Spleen (tissue), 7 donors: Measurements from ENCODE around the gene SLC30A5.

ENCODE experiments used
- POLR2A ChIP-seq, 3 donors: fragments of 450-650 bp; IDR thresholded peaks; one replicate each; pipeline ENCODE4 v1.5.1; 2017; ENCODE audit warnings: antibody characterized with exemption in 3 of 3, mild to moderate bottlenecking in 1 of 3
- TF ChIP-seq, protein P1 (sequence below), 11 experiments: fragments of 200-600 bp in 7 of 11; fragments of 450-650 bp in 4 of 11; sonication (generic) in 4 of 11; IDR thresholded peaks in 8 of 11; conservative IDR thresholded peaks in 3 of 11; 1 replicate in 7 of 11; 2 replicates in 4 of 11; pipeline versions ENCODE4 v1.4.0 to v1.8.0; 2016 to 2021; ENCODE audit warnings: antibody characterized with exemption in 11 of 11, inconsistent platforms in 4 of 11, mild to moderate bottlenecking in 1 of 11
- donor health status: DM: no; HTN: no; CAD: no; lungs with moderate emphysema.
- donor health status: DM: no; HTN: no; CAD: no.
- donor health status: DM: no; HTN: no; CAD: no.

DNA sequence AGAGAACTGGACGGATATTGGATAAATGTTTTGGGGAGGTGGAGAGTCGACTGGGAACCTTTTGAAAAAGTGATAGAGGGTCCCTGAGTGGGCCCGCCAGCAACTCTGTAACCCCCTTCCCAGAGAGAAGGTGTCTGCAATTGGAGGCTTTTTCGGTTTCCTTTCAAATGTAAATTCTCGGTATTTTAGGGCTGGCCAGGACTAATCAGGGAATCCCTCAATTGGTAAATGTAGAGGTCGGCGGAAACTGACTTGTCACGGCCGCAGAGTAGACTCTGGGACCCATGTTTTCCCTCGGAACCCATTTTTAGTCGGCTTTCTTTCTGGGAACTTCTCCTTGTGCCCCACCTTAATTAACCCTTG is 73.7 kb downstream of the SLC30A5 start:
- TF ChIP-seq, protein P1, sequence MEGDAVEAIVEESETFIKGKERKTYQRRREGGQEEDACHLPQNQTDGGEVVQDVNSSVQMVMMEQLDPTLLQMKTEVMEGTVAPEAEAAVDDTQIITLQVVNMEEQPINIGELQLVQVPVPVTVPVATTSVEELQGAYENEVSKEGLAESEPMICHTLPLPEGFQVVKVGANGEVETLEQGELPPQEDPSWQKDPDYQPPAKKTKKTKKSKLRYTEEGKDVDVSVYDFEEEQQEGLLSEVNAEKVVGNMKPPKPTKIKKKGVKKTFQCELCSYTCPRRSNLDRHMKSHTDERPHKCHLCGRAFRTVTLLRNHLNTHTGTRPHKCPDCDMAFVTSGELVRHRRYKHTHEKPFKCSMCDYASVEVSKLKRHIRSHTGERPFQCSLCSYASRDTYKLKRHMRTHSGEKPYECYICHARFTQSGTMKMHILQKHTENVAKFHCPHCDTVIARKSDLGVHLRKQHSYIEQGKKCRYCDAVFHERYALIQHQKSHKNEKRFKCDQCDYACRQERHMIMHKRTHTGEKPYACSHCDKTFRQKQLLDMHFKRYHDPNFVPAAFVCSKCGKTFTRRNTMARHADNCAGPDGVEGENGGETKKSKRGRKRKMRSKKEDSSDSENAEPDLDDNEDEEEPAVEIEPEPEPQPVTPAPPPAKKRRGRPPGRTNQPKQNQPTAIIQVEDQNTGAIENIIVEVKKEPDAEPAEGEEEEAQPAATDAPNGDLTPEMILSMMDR (IDR thresholded peaks at IDR 0.05 in 8 of 11, conservative IDR thresholded peaks at IDR 0.05 in 3 of 11), result no peak
- TF ChIP-seq POLR2A (IDR thresholded peaks at IDR 0.05), result no peak
